Endothelial cell (in vitro differentiated cells): ENCODE data around the gene AVPR1B. TPM values are rescaled to one million over a fixed set of nuclear protein-coding genes. Genes with fewer than 3 reads are reported as not detected.

Experiments used
- DNase-seq: peaks from one replicate; pipeline ENCODE4 v3.0.0; 2021; ENCODE audit warnings: low spot score
- H3K27ac Mint-ChIP-seq: one replicate; pipeline ENCODE4 v1.8.0; 2021; ENCODE audit warnings: mixed read lengths, inconsistent platforms; ENCODE audit not compliant: unreplicated experiment
- H3K27me3 Mint-ChIP-seq: one replicate; pipeline ENCODE4 v1.8.0; 2021; ENCODE audit warnings: mild to moderate bottlenecking, moderate library complexity, mixed read lengths, inconsistent platforms; ENCODE audit not compliant: unreplicated experiment
- H3K36me3 Mint-ChIP-seq: one replicate; pipeline ENCODE4 v1.8.0; 2021; ENCODE audit warnings: mild to moderate bottlenecking, low read depth, mixed read lengths, inconsistent platforms; ENCODE audit not compliant: unreplicated experiment
- H3K4me1 Mint-ChIP-seq: one replicate; pipeline ENCODE4 v1.8.0; 2021; ENCODE audit warnings: mild to moderate bottlenecking, mixed read lengths, inconsistent platforms; ENCODE audit not compliant: unreplicated experiment
- H3K4me3 Mint-ChIP-seq: one replicate; pipeline ENCODE4 v1.8.0; 2021; ENCODE audit warnings: mild to moderate bottlenecking, mixed read lengths, inconsistent platforms; ENCODE audit not compliant: unreplicated experiment
- H3K9me3 Mint-ChIP-seq: one replicate; pipeline ENCODE4 v1.8.0; 2021; ENCODE audit warnings: mixed read lengths, inconsistent platforms; ENCODE audit not compliant: unreplicated experiment
- total RNA-seq: library from RNA; stranded (reverse); fragmentation: NEBNext Ultra II Directional; extraction: Animal tissue kit (Norgen Biotek cat#: 25700); gene quantifications from one replicate; pipeline ENCODE4 v1.2.1, GENCODE V29; 2021; ENCODE audit not compliant: unreplicated experiment
- TF ChIP-seq, protein P1 (sequence below): fragments of 200-600 bp; sonication (generic); IDR thresholded peaks from one replicate; pipeline ENCODE4 v1.5.0; 2021; ENCODE audit warnings: antibody characterized with exemption; ENCODE audit not compliant: unreplicated experiment

AVPR1B gene
- total RNA-seq, 1 donor from 2014 or later = not detected

DNA sequence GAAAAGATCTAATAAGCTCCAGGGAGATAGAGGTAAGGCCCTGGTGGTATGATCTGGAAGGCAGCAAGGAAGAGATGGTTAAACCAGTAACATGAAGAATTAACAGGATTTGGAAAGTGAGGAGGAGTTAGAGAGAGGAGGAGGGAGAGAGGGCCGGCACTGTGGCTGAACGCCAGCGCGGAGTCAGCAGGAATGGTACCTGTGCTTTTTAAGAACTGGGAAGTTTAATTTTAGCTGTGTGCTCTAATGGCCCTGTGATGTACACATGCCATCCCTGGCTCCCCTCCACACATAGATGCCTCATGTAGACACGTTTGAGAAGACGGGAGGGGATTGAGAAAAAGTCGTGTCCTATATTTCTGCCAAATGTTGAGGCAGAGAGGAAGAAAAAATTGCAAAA, 13.8 kb upstream of the AVPR1B start:
- Mint-ChIP-seq H3K36me3 (no peaks in the 10 kb centered on the region), H3K27ac (no peak overlapping the region), H3K4me1 (peaks cover 7% of the 10 kb centered on the region), H3K27me3 (peaks cover 4% of the 10 kb centered on the region), H3K4me3 (no peak overlapping the region), H3K9me3 (no peaks in the 10 kb centered on the region)
- TF ChIP-seq, protein P1, sequence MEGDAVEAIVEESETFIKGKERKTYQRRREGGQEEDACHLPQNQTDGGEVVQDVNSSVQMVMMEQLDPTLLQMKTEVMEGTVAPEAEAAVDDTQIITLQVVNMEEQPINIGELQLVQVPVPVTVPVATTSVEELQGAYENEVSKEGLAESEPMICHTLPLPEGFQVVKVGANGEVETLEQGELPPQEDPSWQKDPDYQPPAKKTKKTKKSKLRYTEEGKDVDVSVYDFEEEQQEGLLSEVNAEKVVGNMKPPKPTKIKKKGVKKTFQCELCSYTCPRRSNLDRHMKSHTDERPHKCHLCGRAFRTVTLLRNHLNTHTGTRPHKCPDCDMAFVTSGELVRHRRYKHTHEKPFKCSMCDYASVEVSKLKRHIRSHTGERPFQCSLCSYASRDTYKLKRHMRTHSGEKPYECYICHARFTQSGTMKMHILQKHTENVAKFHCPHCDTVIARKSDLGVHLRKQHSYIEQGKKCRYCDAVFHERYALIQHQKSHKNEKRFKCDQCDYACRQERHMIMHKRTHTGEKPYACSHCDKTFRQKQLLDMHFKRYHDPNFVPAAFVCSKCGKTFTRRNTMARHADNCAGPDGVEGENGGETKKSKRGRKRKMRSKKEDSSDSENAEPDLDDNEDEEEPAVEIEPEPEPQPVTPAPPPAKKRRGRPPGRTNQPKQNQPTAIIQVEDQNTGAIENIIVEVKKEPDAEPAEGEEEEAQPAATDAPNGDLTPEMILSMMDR = no peak
- DNase-seq = no peak

DNA sequence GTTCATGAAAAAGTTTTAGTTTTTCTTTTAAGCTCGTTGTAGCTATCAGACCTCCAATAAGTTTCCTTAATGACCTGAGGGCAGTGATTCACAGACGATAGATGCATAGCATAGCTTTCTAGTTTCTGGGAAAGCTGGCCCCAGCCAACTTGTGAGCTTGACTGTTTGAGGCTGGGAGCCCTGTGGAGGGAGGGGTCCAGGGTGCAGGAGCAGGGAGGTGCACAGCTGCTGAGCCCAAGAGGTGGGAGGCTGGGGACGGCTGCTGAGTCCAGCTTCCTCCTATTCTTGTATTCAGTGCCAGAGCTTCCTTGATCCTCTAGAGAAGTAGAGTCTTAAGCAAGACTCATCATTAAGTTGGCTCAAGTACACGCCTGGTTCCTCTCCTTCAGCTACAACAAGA, 11.0 kb upstream of the AVPR1B start:
- H3K4me1 Mint-ChIP-seq = peaks cover 7% of the 10 kb centered on the region
- DNase-seq = no peak
- no peak overlapping the region for H3K4me3 Mint-ChIP-seq
- TF ChIP-seq, protein P1 = no peak
- no peak overlapping the region for H3K27ac Mint-ChIP-seq
- no peaks in the 10 kb centered on the region for H3K36me3 Mint-ChIP-seq
- no peaks in the 10 kb centered on the region for H3K9me3 Mint-ChIP-seq
- peaks cover 4% of the 10 kb centered on the region for H3K27me3 Mint-ChIP-seq

GRCh38 chr1:206127336-206127735, 10.1 kb upstream of the AVPR1B start:
- Mint-ChIP-seq H3K9me3 (no peaks in the 10 kb centered on the region), H3K36me3 (no peaks in the 10 kb centered on the region)

DNA sequence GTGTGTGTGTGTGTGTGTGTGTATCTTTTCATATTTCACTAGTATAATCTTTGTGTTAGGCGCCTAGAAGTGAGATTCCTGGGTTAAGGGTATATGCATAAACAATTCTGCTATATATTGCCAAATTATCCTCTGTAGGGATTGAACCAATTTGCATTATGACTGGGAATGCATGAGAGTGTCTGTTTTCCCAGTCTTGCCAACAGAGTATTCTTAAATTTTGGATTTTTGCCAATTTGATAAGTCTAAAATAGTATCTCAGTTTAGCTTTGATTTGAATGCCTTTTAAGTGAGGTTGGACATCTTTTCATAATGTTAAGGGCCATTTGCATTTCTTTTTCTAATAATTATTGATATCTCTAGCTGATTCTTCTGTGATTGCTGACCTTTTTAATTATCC, 8.2 kb upstream of the AVPR1B start:
- TF ChIP-seq, protein P1 = no peak
- Mint-ChIP-seq H3K27ac (no peak overlapping the region), H3K4me3 (no peak overlapping the region), H3K9me3 (peaks cover 4% of the 10 kb centered on the region), H3K27me3 (no peaks in the 10 kb centered on the region), H3K4me1 (peaks cover 7% of the 10 kb centered on the region), H3K36me3 (no peaks in the 10 kb centered on the region)
- no peak for DNase-seq

More at GRCh38 chr1:206127336-206127735, 10.1 kb upstream of the AVPR1B start:
- TF ChIP-seq, protein P1 = no peak
- H3K4me3 Mint-ChIP-seq = no peak overlapping the region
- H3K27me3 Mint-ChIP-seq = peaks cover 4% of the 10 kb centered on the region
- peaks cover 7% of the 10 kb centered on the region for H3K4me1 Mint-ChIP-seq
- H3K27ac Mint-ChIP-seq = no peak overlapping the region
- DNase-seq = no peak

- TF ChIP-seq, protein P1 = no peak
- Mint-ChIP-seq H3K27ac (no peak overlapping the region), H3K4me3 (no peak overlapping the region), H3K27me3 (peaks cover 3% of the 10 kb centered on the region), H3K4me1 (peaks cover 6% of the 10 kb centered on the region), H3K9me3 (peaks cover 4% of the 10 kb centered on the region), H3K36me3 (no peaks in the 10 kb centered on the region)
- DNase-seq = no peak
Measured at GRCh38 chr1:206122686-206123085, 5.5 kb upstream of the AVPR1B start.
